Trophoblast cell (in vitro differentiated cells and primary cell): ENCODE data around the gene SEMA4D.

Experiments used
- DNase-seq, 2 donors: peaks; one replicate each; pipeline ENCODE4 v3.0.0-alpha.2; 2016
- H2AFZ ChIP-seq: 2 replicates; pipeline ENCODE4 v1.6.1; 2013; ENCODE audit warnings: low read length, moderate library complexity, mild to moderate bottlenecking; ENCODE audit not compliant: insufficient read depth, poor library complexity
- H2AK5ac ChIP-seq: 2 replicates; pipeline ENCODE4 v1.6.1; 2013; ENCODE audit warnings: mild to moderate bottlenecking, low read length
- H2BK120ac ChIP-seq: 2 replicates; pipeline ENCODE4 v1.6.1; 2013; ENCODE audit warnings: low read length, mild to moderate bottlenecking, moderate library complexity; ENCODE audit not compliant: insufficient read depth, poor library complexity
- H2BK12ac ChIP-seq: 2 replicates; pipeline ENCODE4 v1.6.1; 2013; ENCODE audit warnings: mild to moderate bottlenecking, low read length, moderate library complexity
- H2BK5ac ChIP-seq: 2 replicates; pipeline ENCODE4 v1.6.1; 2013; ENCODE audit warnings: low read length, low read depth, moderate library complexity, mild to moderate bottlenecking; ENCODE audit not compliant: poor library complexity
- H3K14ac ChIP-seq: 2 replicates; pipeline ENCODE4 v1.6.1; 2013; ENCODE audit warnings: mild to moderate bottlenecking, low read length
- H3K18ac ChIP-seq: 2 replicates; pipeline ENCODE4 v1.6.1; 2013; ENCODE audit warnings: mild to moderate bottlenecking, low read length
- H3K23ac ChIP-seq: 2 replicates; pipeline ENCODE4 v1.6.1; 2013; ENCODE audit warnings: low read length
- H3K27ac ChIP-seq: 2 replicates; pipeline ENCODE4 v1.5.1; 2013; ENCODE audit warnings: low read depth, mild to moderate bottlenecking, inconsistent platforms, low read length, moderate library complexity
- H3K27me3 ChIP-seq: 2 replicates; pipeline ENCODE4 v1.6.1; 2013; ENCODE audit warnings: inconsistent platforms, mild to moderate bottlenecking, low read length, moderate library complexity; ENCODE audit not compliant: insufficient read depth
- H3K36me3 ChIP-seq, 2 experiments: 1 replicate in 1 of 2; 2 replicates in 1 of 2; pipeline ENCODE4 v1.6.1; 2013; ENCODE audit warnings: low read length in 2 of 2, mild to moderate bottlenecking in 2 of 2, moderate library complexity in 1 of 2; ENCODE audit not compliant: insufficient read depth in 2 of 2, control insufficient read depth in 1 of 2
- H3K4ac ChIP-seq: 2 replicates; pipeline ENCODE4 v1.6.1; 2013; ENCODE audit warnings: low read depth, mild to moderate bottlenecking, low read length, moderate library complexity
- H3K4me1 ChIP-seq, 2 experiments: 1 replicate in 1 of 2; 2 replicates in 1 of 2; pipeline ENCODE4 v1.6.1; 2013; ENCODE audit warnings: low read length in 2 of 2, mild to moderate bottlenecking in 2 of 2, moderate library complexity in 1 of 2; ENCODE audit not compliant: insufficient read depth in 2 of 2, control insufficient read depth in 1 of 2
- H3K4me2 ChIP-seq: 2 replicates; pipeline ENCODE4 v1.6.1; 2013; ENCODE audit warnings: inconsistent platforms, mild to moderate bottlenecking, low read length, moderate library complexity
- H3K4me3 ChIP-seq: 2 replicates; pipeline ENCODE4 v1.5.1; 2013; ENCODE audit warnings: mild to moderate bottlenecking, low read depth, low read length, inconsistent platforms
- H3K79me1 ChIP-seq: one replicate; pipeline ENCODE4 v1.6.1; 2013; ENCODE audit warnings: low read length
- H3K79me2 ChIP-seq: 2 replicates; pipeline ENCODE4 v1.6.1; 2013; ENCODE audit warnings: low read length, mild to moderate bottlenecking; ENCODE audit not compliant: control insufficient read depth, insufficient read depth, poor library complexity
- H3K9ac ChIP-seq: 2 replicates; pipeline ENCODE4 v1.6.1; 2013; ENCODE audit warnings: mild to moderate bottlenecking, low read length
- H3K9me3 ChIP-seq: 2 replicates; pipeline ENCODE4 v1.6.1; 2013; ENCODE audit warnings: low read depth, mild to moderate bottlenecking, control low read depth, inconsistent platforms, low read length; ENCODE audit not compliant: insufficient read depth
- H4K12ac ChIP-seq: 2 replicates; pipeline ENCODE4 v1.6.1; 2013; ENCODE audit warnings: low read depth, mild to moderate bottlenecking, low read length, moderate library complexity
- H4K8ac ChIP-seq: 2 replicates; pipeline ENCODE4 v1.6.1; 2013; ENCODE audit warnings: low read depth, mild to moderate bottlenecking, low read length, moderate library complexity
- H4K91ac ChIP-seq: one replicate; pipeline ENCODE4 v1.6.1; 2013; ENCODE audit warnings: low read depth, mild to moderate bottlenecking, low read length, moderate library complexity
- WGBS: extraction: QIAGEN DNeasy Blood & Tissue Kit; methylation state at CpG from one replicate; pipeline ENCODE4 v1.1.7; 2013; ENCODE audit warnings: missing lambda C conversion rate; ENCODE audit not compliant: insufficient read length, insufficient coverage; ENCODE audit errors: extremely low coverage; 5-methylcytosine and 5-hydroxymethylcytosine counted together

Gene SEMA4D

GRCh38 chr9:89514956-89515355 is 17.0 kb upstream of the SEMA4D start:
- Histone ChIP-seq H4K8ac (no peak overlapping the region), H4K91ac (no peak overlapping the region), H3K18ac (no peak overlapping the region), H3K79me2 (no peaks in the 10 kb centered on the region), H3K14ac (no peak overlapping the region), H3K36me3 (no peaks in the 10 kb centered on the region), H2AFZ (no peak overlapping the region), H3K9ac (no peak overlapping the region), H2BK120ac (no peak overlapping the region), H3K4me3 (no peak overlapping the region), H3K27me3 (peaks cover 1% of the 10 kb centered on the region), H2BK12ac (no peak overlapping the region), H3K23ac (no peak overlapping the region), H4K12ac (no peak overlapping the region), H3K9me3 (no peaks in the 10 kb centered on the region), H2AK5ac (no peak overlapping the region), H3K27ac (no peak overlapping the region), H3K4me1 (peaks cover 0 to 5% of the 10 kb centered on the region in 2 experiments), H3K4me2 (no peak overlapping the region), H3K4ac (no peak overlapping the region), H2BK5ac (no peak overlapping the region), H3K79me1 (no peaks in the 10 kb centered on the region)
- DNase-seq = no peak
- WGBS = no CpG with 5 or more reads among the region's 6 CpGs

- Histone ChIP-seq H3K4ac (no peak overlapping the region), H3K4me1 (peaks cover 0 to 2% of the 10 kb centered on the region in 2 experiments), H3K36me3 (no peaks in the 10 kb centered on the region), H2AFZ (no peak overlapping the region), H3K9ac (no peak overlapping the region), H4K8ac (no peak overlapping the region), H3K9me3 (no peaks in the 10 kb centered on the region), H2BK5ac (no peak overlapping the region), H3K18ac (no peak overlapping the region), H3K27me3 (peaks cover 1% of the 10 kb centered on the region), H3K27ac (no peak overlapping the region), H3K23ac (no peak overlapping the region), H2AK5ac (no peak overlapping the region), H3K14ac (no peak overlapping the region), H4K91ac (no peak overlapping the region), H3K4me3 (no peak overlapping the region), H2BK120ac (no peak overlapping the region), H3K79me2 (no peaks in the 10 kb centered on the region), H2BK12ac (no peak overlapping the region), H4K12ac (no peak overlapping the region), H3K4me2 (no peak overlapping the region), H3K79me1 (no peaks in the 10 kb centered on the region)
- no CpG with 5 or more reads among the region's 5 CpGs for WGBS
- DNase-seq = no peak
Observed at GRCh38 chr9:89514337-89514736, 16.4 kb upstream of the SEMA4D start.

DNA sequence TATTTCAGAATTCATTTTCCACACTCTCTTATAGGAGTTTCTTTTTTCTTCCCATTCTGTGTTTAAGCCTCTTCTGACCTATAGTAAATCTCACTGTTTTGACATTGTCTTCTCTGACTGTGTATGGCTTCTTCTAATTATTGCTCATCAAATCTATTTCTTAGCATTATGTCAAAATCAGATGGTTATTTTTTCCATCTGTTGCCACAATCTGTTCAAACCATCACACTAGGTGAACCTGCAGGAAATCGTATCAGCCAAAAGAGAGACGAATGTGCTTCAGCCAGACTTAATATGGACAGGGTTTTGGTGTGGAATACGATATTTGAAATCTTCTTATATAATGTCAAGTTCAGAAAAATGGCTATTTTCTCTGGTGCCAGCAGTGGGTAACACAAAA is 15.9 kb upstream of the SEMA4D start:
- Histone ChIP-seq H3K36me3 (no peaks in the 10 kb centered on the region), H3K23ac (no peak overlapping the region), H3K14ac (no peak overlapping the region), H3K9ac (no peak overlapping the region), H4K91ac (no peak overlapping the region), H2AK5ac (no peak overlapping the region), H2BK5ac (no peak overlapping the region), H3K27ac (no peak overlapping the region), H3K18ac (no peak overlapping the region), H3K9me3 (no peaks in the 10 kb centered on the region), H2AFZ (no peak overlapping the region), H3K4ac (no peak overlapping the region), H4K8ac (no peak overlapping the region), H3K4me2 (no peak overlapping the region), H3K79me2 (no peaks in the 10 kb centered on the region), H3K27me3 (peaks cover 1% of the 10 kb centered on the region), H3K79me1 (no peaks in the 10 kb centered on the region), H2BK120ac (no peak overlapping the region), H3K4me1 (no peaks in the 10 kb centered on the region), H3K4me3 (no peak overlapping the region), H2BK12ac (no peak overlapping the region), H4K12ac (no peak overlapping the region)
- DNase-seq = no peak
- no CpG with 5 or more reads among the region's 3 CpGs for WGBS

DNA sequence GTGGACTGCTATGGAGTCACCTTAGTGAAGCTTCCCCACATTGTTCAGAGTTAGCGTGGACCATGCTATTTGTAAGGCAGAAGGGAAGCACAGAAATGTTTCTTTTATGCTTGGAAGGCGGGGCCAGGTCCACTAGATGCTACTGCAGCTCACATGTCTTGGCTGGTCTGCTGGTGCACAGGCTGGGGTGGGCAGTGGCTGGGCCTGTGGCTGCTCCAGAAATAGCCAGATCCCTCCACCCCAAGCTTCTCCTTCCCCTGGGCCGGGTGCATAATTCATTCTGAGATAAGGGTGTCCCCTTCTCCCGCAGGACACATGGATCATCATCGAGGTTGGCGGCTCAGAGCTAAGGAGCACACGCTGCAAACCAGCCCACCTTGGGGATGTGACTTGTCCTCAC is 14.5 kb upstream of the SEMA4D start:
- Histone ChIP-seq H3K79me2 (no peaks in the 10 kb centered on the region), H3K9ac (no peak overlapping the region), H4K8ac (no peak overlapping the region)

More for the DNA sequence above, 14.5 kb upstream of the SEMA4D start:
- H4K12ac ChIP-seq = no peak overlapping the region
- H3K36me3 ChIP-seq = no peaks in the 10 kb centered on the region
- peaks cover 1% of the 10 kb centered on the region for H3K27me3 ChIP-seq
- H3K4ac ChIP-seq = no peak overlapping the region
- H2AK5ac ChIP-seq = no peak overlapping the region
- no peak overlapping the region for H4K91ac ChIP-seq
- H2BK12ac ChIP-seq = no peak overlapping the region
- no peak overlapping the region for H3K27ac ChIP-seq
- no peak overlapping the region for H3K18ac ChIP-seq
- no peaks in the 10 kb centered on the region for H3K9me3 ChIP-seq
- WGBS = no CpG with 5 or more reads among the region's 7 CpGs
- no peak overlapping the region for H2BK120ac ChIP-seq
- no peak overlapping the region for H3K4me3 ChIP-seq
- no peak overlapping the region for H3K4me2 ChIP-seq
- no peak overlapping the region for H3K14ac ChIP-seq
- DNase-seq = no peak
- H3K4me1 ChIP-seq = no peaks in the 10 kb centered on the region
- H2BK5ac ChIP-seq = no peak overlapping the region
- no peak overlapping the region for H3K23ac ChIP-seq
- no peak overlapping the region for H2AFZ ChIP-seq
- no peaks in the 10 kb centered on the region for H3K79me1 ChIP-seq
